ENCODE results near the gene CDH1.
"Not testable (repeated sequence)": the region's sequence is repeated elsewhere in the genome, so short reads cannot be mapped to it uniquely, and the experiment has no call there.

The CDH1 gene

GRCh38 chr16:68792465-68793324, 55.6 kb downstream of the CDH1 start:
- peak; percentile 90 for DNase-seq

GRCh38 chr16:68793401-68793857, 56.3 kb downstream of the CDH1 start:
- peak; percentile 38 for DNase-seq

GRCh38 chr16:68798398-68798797, 61.3 kb downstream of the CDH1 start:
- no peak for DNase-seq

- DNase-seq = peak; percentile 76
These were observed 63.3 kb downstream of the CDH1 start for GRCh38 chr16:68800257-68800875.

- DNase-seq = peak; percentile 94
These were observed 65.1 kb downstream of the CDH1 start for GRCh38 chr16:68802190-68802589.

GRCh38 chr16:68806422-68806821, 69.3 kb downstream of the CDH1 start:
- no peak for DNase-seq

GRCh38 chr16:68806981-68807380, 69.9 kb downstream of the CDH1 start:
- no peak for DNase-seq

GRCh38 chr16:68814516-68814915, 77.4 kb downstream of the CDH1 start:
- no peak for DNase-seq

- DNase-seq = peak; percentile 83
These were observed 86.5 kb downstream of the CDH1 start for GRCh38 chr16:68823401-68824135.

- peak; percentile 60 for DNase-seq
These were observed 88.3 kb downstream of the CDH1 start for GRCh38 chr16:68825427-68825826.

- peak; percentile 36 for DNase-seq
These were observed 89.6 kb downstream of the CDH1 start for GRCh38 chr16:68826652-68827051.

GRCh38 chr16:68833251-68833650, 96.2 kb downstream of the CDH1 start:
- no peak for DNase-seq

GRCh38 chr16:68834550-68834949, 97.5 kb downstream of the CDH1 start:
- no peak for DNase-seq

- no peak for DNase-seq
These were observed 98.9 kb downstream of the CDH1 start for GRCh38 chr16:68835970-68836369.

- DNase-seq = no peak
These were observed 102.7 kb downstream of the CDH1 start for GRCh38 chr16:68839831-68840230.

- not testable (repeated sequence) for DNase-seq
These were observed 105.9 kb downstream of the CDH1 start for GRCh38 chr16:68842964-68843481.

GRCh38 chr16:68843482-68844210, 106.6 kb downstream of the CDH1 start, which contains the start of gene TANGO6:
TSS of gene TANGO6 (plus strand) at chr16:68843531. CDS start at chr16:68843618, 87 bp downstream.
- DNase-seq = peak; percentile 60

GRCh38 chr16:68844211-68844564, 107.1 kb downstream of the CDH1 start:
- no peak for DNase-seq

- no peak for DNase-seq
These were observed 111.7 kb downstream of the CDH1 start for GRCh38 chr16:68848786-68849185.

GRCh38 chr16:68850481-68850880, 113.4 kb downstream of the CDH1 start:
- no peak for DNase-seq

- no peak for DNase-seq
These were observed 114.5 kb downstream of the CDH1 start for GRCh38 chr16:68851601-68852000.

- DNase-seq = no peak
These were observed 120.4 kb downstream of the CDH1 start for GRCh38 chr16:68857479-68857878.

- no peak for DNase-seq
These were observed 122.7 kb downstream of the CDH1 start for GRCh38 chr16:68859828-68860227.
